Vagina (tissue), 2 donors: Measurements from ENCODE around the gene DUSP5.

Experiments
- POLR2A ChIP-seq, 2 donors: fragments of 450-650 bp; IDR thresholded peaks; one replicate each; pipeline ENCODE4 v1.6.1; 2017; ENCODE audit warnings: antibody characterized with exemption in 2 of 2, mild to moderate bottlenecking in 2 of 2, moderate library complexity in 2 of 2
- POLR2AphosphoS5 ChIP-seq, 2 donors: sonication (generic); formaldehyde crosslinking; IDR thresholded peaks; one replicate each; pipeline ENCODE4 v1.9.0; 2017; ENCODE audit warnings: antibody characterized with exemption in 2 of 2, mild to moderate bottlenecking in 2 of 2, low read depth in 1 of 2; ENCODE audit not compliant: insufficient read depth in 1 of 2
- TF ChIP-seq, protein P1 (sequence below), 3 experiments: fragments of 450-650 bp in 2 of 3; fragments of 200-600 bp in 1 of 3; sonication (generic) in 1 of 3; IDR thresholded peaks; one replicate each; pipeline ENCODE4 v1.5.1; 2017 to 2019; ENCODE audit warnings: antibody characterized with exemption in 3 of 3, mild to moderate bottlenecking in 2 of 3, moderate library complexity in 2 of 3

GRCh38 chr10:110522365-110522988, 24.8 kb downstream of the DUSP5 start:
- TF ChIP-seq POLR2A (IDR thresholded peaks at IDR 0.05) (no peak), POLR2AphosphoS5 (IDR thresholded peaks at IDR 0.05; ENCODE audit: insufficient read depth in 1 of 2, low read depth in 1 of 2) (no peak)
- TF ChIP-seq, protein P1, sequence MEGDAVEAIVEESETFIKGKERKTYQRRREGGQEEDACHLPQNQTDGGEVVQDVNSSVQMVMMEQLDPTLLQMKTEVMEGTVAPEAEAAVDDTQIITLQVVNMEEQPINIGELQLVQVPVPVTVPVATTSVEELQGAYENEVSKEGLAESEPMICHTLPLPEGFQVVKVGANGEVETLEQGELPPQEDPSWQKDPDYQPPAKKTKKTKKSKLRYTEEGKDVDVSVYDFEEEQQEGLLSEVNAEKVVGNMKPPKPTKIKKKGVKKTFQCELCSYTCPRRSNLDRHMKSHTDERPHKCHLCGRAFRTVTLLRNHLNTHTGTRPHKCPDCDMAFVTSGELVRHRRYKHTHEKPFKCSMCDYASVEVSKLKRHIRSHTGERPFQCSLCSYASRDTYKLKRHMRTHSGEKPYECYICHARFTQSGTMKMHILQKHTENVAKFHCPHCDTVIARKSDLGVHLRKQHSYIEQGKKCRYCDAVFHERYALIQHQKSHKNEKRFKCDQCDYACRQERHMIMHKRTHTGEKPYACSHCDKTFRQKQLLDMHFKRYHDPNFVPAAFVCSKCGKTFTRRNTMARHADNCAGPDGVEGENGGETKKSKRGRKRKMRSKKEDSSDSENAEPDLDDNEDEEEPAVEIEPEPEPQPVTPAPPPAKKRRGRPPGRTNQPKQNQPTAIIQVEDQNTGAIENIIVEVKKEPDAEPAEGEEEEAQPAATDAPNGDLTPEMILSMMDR (IDR thresholded peaks at IDR 0.05): no peak
